GM23338 (cell line): ENCODE data around the gene MYH7. TPM values are rescaled to one million over a fixed set of nuclear protein-coding genes. Genes with fewer than 3 reads are reported as not detected.

Experiments used
- ATAC-seq: fragments of 200-7000 bp; cut with Tn5 transposase; 3 replicates; pipeline ENCODE4 v1.9.1; 2020
- DNase-seq: peaks from one replicate; pipeline ENCODE4 v3.0.0-alpha.2; 2015; ENCODE audit warnings: low spot score
- H2AFZ ChIP-seq: fragments of 200-600 bp; sonication (generic); 2 replicates; pipeline ENCODE4 v1.8.0; 2016; ENCODE audit warnings: antibody characterized with exemption, mild to moderate bottlenecking, moderate library complexity
- H3F3A ChIP-seq: fragments of 200-600 bp; sonication (generic); replicated peaks from 2 replicates; pipeline ENCODE4 v1.8.0; 2017; ENCODE audit warnings: antibody characterized with exemption, mixed run types, low read depth
- H3K27ac ChIP-seq: fragments of 200-600 bp; sonication (generic); 2 replicates; pipeline ENCODE4 v1.6.1; 2016; ENCODE audit warnings: low read depth
- H3K27me3 ChIP-seq: fragments of 200-600 bp; sonication (generic); 2 replicates; pipeline ENCODE4 v1.8.0; 2016; ENCODE audit warnings: mild to moderate bottlenecking, mixed run types, moderate library complexity; ENCODE audit not compliant: insufficient read depth
- H3K36me3 ChIP-seq: fragments of 200-600 bp; sonication (generic); 2 replicates; pipeline ENCODE4 v1.8.0; 2016; ENCODE audit warnings: mild to moderate bottlenecking; ENCODE audit not compliant: insufficient read depth
- H3K4me1 ChIP-seq: fragments of 200-600 bp; sonication (generic); 2 replicates; pipeline ENCODE4 v1.8.0; 2016; ENCODE audit warnings: mild to moderate bottlenecking, moderate library complexity; ENCODE audit not compliant: insufficient read depth
- H3K4me2 ChIP-seq: fragments of 200-600 bp; sonication (generic); 2 replicates; pipeline ENCODE4 v1.7.1; 2017; ENCODE audit warnings: mixed run types
- H3K4me3 ChIP-seq: fragments of 200-600 bp; sonication (generic); 2 replicates; pipeline ENCODE4 v1.6.1; 2016; ENCODE audit warnings: mixed run types
- H3K79me2 ChIP-seq: fragments of 200-600 bp; sonication (generic); replicated peaks from 2 replicates; pipeline ENCODE4 v1.8.0; 2017; ENCODE audit warnings: mild to moderate bottlenecking; ENCODE audit not compliant: insufficient read depth
- H3K9me2 ChIP-seq: fragments of 200-600 bp; sonication (generic); 2 replicates; pipeline ENCODE4 v1.8.0; 2017; ENCODE audit not compliant: insufficient read depth
- H4K20me1 ChIP-seq: fragments of 200-600 bp; sonication (generic); replicated peaks from 2 replicates; pipeline ENCODE4 v1.8.0; 2017; ENCODE audit warnings: mild to moderate bottlenecking; ENCODE audit not compliant: insufficient read depth
- H3K27ac Mint-ChIP-seq: 2 replicates; pipeline ENCODE4 v1.8.0; 2020; ENCODE audit warnings: inconsistent platforms, mild to moderate bottlenecking, moderate library complexity, mixed read lengths
- H3K27me3 Mint-ChIP-seq: 3 replicates; pipeline ENCODE4 v1.8.0; 2022; ENCODE audit warnings: low read depth, mild to moderate bottlenecking, moderate library complexity, mixed read lengths, inconsistent platforms; ENCODE audit not compliant: insufficient read depth, poor library complexity
- H3K36me3 Mint-ChIP-seq: 3 replicates; pipeline ENCODE4 v1.8.0; 2021; ENCODE audit warnings: low read depth, mild to moderate bottlenecking, inconsistent platforms, moderate library complexity, mixed read lengths
- H3K4me1 Mint-ChIP-seq: 3 replicates; pipeline ENCODE4 v1.8.0; 2020; ENCODE audit warnings: mild to moderate bottlenecking, inconsistent platforms, mixed read lengths
- H3K4me3 Mint-ChIP-seq: 3 replicates; pipeline ENCODE4 v1.8.0; 2021; ENCODE audit warnings: moderate library complexity, mild to moderate bottlenecking, inconsistent platforms, mixed read lengths
- H3K9me3 Mint-ChIP-seq: 3 replicates; pipeline ENCODE4 v1.8.0; 2020; ENCODE audit warnings: moderate library complexity, mild to moderate bottlenecking, inconsistent platforms, mixed read lengths
- CREB1 ChIP-seq: fragments of 250-450 bp; sonication (Bioruptor Pico); IDR thresholded peaks from 2 replicates; pipeline ENCODE4 v1.5.0; 2020; ENCODE audit warnings: low read depth, mild to moderate bottlenecking, moderate library complexity
- CTCF ChIP-seq, 2 experiments: fragments of 200-600 bp in 1 of 2; sonication (generic) in 1 of 2; conservative IDR thresholded peaks; 2 replicates each; pipeline versions ENCODE4 v1.5.1 to v1.6.1; 2016 to 2017; ENCODE audit warnings: antibody characterized with exemption in 2 of 2, low read depth in 2 of 2, mild to moderate bottlenecking in 2 of 2, moderate library complexity in 1 of 2
- ETS1 ChIP-seq: IDR thresholded peaks from 2 replicates; pipeline ENCODE4 v1.6.1; 2016; ENCODE audit warnings: antibody characterized with exemption
- EZH2 ChIP-seq: fragments of 200-600 bp; sonication (generic); IDR thresholded peaks from one replicate; pipeline ENCODE4 v1.8.0; 2017; ENCODE audit warnings: antibody characterized with exemption, mild to moderate bottlenecking, low read depth; ENCODE audit not compliant: unreplicated experiment
- EZH2phosphoT487 ChIP-seq: fragments of 200-600 bp; sonication (generic); IDR thresholded peaks from one replicate; pipeline ENCODE4 v1.8.1; 2018; ENCODE audit warnings: antibody characterized with exemption; ENCODE audit not compliant: unreplicated experiment
- JUNB ChIP-seq: IDR thresholded peaks from one replicate; pipeline ENCODE4 v1.6.1; 2016; ENCODE audit warnings: antibody characterized with exemption; ENCODE audit not compliant: unreplicated experiment
- NANOG ChIP-seq: IDR thresholded peaks from 2 replicates; pipeline ENCODE4 v1.6.1; 2016; ENCODE audit warnings: antibody characterized with exemption, borderline replicate concordance
- POLR2AphosphoS5 ChIP-seq: IDR thresholded peaks from 2 replicates; pipeline ENCODE4 v1.6.1; 2016; ENCODE audit warnings: antibody characterized with exemption, low read depth
- REST ChIP-seq: IDR thresholded peaks from one replicate; pipeline ENCODE4 v1.6.1; 2018; ENCODE audit warnings: antibody characterized with exemption; ENCODE audit not compliant: unreplicated experiment
- STAT1 ChIP-seq: IDR thresholded peaks from one replicate; pipeline ENCODE4 v1.6.1; 2016; ENCODE audit warnings: antibody characterized with exemption; ENCODE audit not compliant: unreplicated experiment
- ZNF114 ChIP-seq: fragments of 250-450 bp; sonication (Bioruptor Pico); IDR thresholded peaks from 2 replicates; pipeline ENCODE4 v1.5.0; 2020; ENCODE audit warnings: mild to moderate bottlenecking, moderate library complexity
- ZNF331 ChIP-seq: fragments of 250-450 bp; sonication (Bioruptor Pico); IDR thresholded peaks from 2 replicates; pipeline ENCODE4 v1.5.0; 2020; ENCODE audit warnings: low read depth, mild to moderate bottlenecking, moderate library complexity
- ZNF462 ChIP-seq: fragments of 250-450 bp; sonication (Bioruptor Pico); IDR thresholded peaks from 2 replicates; pipeline ENCODE4 v1.5.0; 2020; ENCODE audit warnings: mild to moderate bottlenecking, moderate library complexity
- polyA plus RNA-seq: library from polyadenylated mRNA; unstranded; fragments of >200 nt; fragmentation: Nextera tagmentation; extraction: Ambion mirVana; gene quantifications from 2 replicates; pipeline ENCODE4 v1.2.1, GENCODE V29; 2016
- total RNA-seq: library from RNA; depleted of rRNA; stranded (reverse); fragments of >200 nt; shearing (Covaris generic); gene quantifications from 2 replicates; pipeline ENCODE4 v1.2.3, GENCODE V29; 2014

MYH7 gene
- total and polyA plus RNA-seq, 2 experiments from 2014 or later = not detected

- H3K9me2 ChIP-seq = no peaks in the 10 kb centered on the region
- Mint-ChIP-seq H3K27ac (no peak overlapping the region), H3K36me3 (no peaks in the 10 kb centered on the region), H3K4me1 (peaks cover 21% of the 10 kb centered on the region), H3K4me3 (no peak overlapping the region), H3K9me3 (no peaks in the 10 kb centered on the region), H3K27me3 (peaks cover 19% of the 10 kb centered on the region)
- H2AFZ ChIP-seq = no peak overlapping the region
- peaks cover 19% of the 10 kb centered on the region for H3K4me1 ChIP-seq
- H3K4me2 ChIP-seq = no peak overlapping the region
- no peak for ATAC-seq
- H3K27me3 ChIP-seq = no peaks in the 10 kb centered on the region
- H4K20me1 ChIP-seq = no peaks in the 10 kb centered on the region
- no peaks in the 10 kb centered on the region for H3K36me3 ChIP-seq
- H3K4me3 ChIP-seq = no peak overlapping the region
- no peaks in the 10 kb centered on the region for H3K79me2 ChIP-seq
- TF ChIP-seq EZH2phosphoT487 (no peak), NANOG (no peak), ZNF331 (no peak), REST (no peak), ETS1 (no peak), ZNF114 (no peak), JUNB (no peak), STAT1 (no peak), CTCF (conservative IDR thresholded peaks at IDR 0.05; ENCODE audit: low read depth in 2 of 2) (no peak), ZNF462 (no peak), CREB1 (no peak), POLR2AphosphoS5 (no peak), EZH2 (no peak)
- H3F3A ChIP-seq = no peaks in the 10 kb centered on the region
- no peak overlapping the region for H3K27ac ChIP-seq
- DNase-seq = no peak
Observed at GRCh38 chr14:23447361-23448350, 12.2 kb upstream of the MYH7 start.
